Measurements from ENCODE around the gene CBX8.
"Not testable (repeated sequence)": the region's sequence is repeated elsewhere in the genome, so short reads cannot be mapped to it uniquely, and the experiment has no call there.

Gene CBX8

DNA sequence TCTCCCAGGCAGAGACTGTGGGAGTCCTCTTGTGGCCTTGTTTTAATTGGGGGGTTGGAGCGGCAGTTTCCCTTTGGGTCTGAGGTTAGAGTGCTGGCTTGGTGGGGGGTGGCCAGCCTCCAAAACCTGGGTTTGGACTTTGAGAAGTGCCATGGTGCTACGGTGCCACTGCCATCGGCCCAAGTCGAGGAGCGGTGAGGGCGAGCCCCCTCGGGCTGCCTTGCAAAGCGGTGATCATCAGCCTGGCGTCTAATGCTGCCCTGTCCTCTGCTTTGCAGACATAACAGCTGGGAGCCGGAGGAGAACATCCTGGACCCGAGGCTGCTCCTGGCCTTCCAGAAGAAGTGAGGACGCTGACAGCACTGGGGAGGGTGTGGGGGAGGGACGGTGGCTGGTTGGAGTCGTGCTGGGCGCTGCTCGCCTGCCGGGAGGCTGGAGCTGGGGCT lies 17.8 kb downstream of the CBX8 start:
- no peak for DNase-seq (ENCODE audit: low spot score)

- no peak for DNase-seq (ENCODE audit: low spot score)
Observed at GRCh38 chr17:79778504-79779083, 18.3 kb downstream of the CBX8 start.

GRCh38 chr17:79777894-79778503 lies 18.9 kb downstream of the CBX8 start, which contains the start of gene CBX2:
TSS of gene CBX2 (plus strand) at chr17:79778148. CDS start at chr17:79778236, 88 bp downstream.
- peak; percentile 94 for DNase-seq (ENCODE audit: low spot score)

DNA sequence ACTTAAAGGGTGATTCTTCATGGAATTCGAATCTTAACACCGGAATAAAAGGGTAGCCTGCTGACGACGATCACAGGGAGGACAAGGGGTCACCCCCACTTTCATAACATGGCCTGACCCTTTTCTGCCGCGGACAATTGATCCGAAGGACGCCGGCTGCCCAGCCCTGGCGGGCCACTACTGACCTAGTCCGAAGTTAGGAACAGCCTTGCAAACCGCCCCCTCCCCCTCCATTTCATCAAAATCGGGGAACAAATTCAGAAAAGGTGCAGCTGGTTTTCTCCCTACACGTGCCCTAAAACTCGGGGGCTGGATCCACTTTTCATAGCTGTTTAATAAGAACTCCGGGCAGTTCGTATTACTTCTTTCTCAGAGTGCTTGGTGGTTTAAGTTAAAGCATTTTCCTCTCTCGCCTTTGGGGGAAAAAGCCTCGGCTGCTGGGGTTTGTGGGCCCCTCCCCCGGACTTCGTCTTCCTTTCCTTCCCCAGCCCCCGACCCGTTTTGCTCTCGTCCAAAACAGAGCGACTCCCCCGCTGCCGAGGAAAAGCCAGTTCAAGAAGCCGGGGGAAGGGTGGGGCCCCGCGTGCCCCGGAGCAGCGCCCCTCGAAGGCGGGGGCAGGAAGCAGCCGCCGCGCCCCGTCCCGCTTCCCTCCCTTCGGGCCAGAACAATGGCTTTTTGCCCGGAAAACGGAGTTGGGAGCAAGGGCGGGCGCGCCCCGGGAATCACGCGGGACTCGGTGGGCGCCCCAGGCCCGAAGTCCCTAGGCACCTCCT lies 19.6 kb downstream of the CBX8 start:
- peak; percentile 76 for DNase-seq (ENCODE audit: low spot score)

DNA sequence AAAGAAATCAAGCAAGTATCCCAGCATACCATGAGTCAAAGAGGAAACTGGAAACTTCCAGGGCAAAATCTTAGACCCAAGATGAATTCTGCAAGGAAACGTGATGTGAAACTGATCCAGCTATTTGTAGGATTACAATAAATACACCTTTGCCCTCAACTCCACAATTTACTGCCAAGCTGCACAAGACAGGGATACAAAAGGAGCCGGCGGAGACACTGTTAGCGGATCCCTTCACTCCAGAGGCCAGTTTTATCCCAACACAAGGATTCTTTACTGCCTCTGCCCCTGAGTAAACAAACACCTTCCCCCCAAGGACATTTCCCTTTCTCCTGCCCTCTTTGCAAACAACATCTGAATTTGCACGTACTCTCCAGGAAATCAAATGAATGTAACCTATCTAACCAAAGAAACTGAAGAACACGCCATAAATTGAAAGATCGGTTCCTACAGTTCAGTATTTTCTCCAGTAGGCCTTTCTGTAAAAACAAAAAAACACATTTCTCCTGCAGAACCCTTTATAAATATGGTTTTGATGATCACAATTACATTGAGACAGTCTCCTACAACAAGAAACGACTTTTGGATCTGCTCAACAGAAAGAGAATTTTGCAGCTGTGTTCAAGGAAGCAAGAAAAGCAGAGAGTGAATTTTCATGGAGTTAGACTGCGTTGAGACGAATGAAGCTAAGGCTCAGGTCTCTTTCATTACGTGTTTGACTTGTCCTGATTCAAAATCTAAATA lies 20.3 kb downstream of the CBX8 start:
- no peak for DNase-seq (ENCODE audit: low spot score)

DNA sequence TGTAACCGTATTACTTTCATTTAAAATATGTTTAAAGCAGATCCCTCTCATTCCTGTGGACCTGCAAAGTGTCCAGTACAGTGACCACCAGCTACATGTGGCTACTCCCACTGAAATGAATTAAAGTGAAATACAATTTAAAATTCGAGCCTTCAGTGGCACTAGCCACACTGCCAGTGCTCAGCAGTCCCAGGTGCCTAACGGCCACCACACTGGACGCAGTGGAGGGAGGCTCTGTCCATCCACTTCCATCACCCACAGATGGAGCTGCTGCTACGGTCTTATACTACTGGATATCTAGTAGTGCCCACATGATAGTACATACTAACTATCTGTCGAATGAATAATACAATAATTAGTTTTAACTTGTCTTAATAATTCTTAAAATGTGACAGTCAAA lies 21.2 kb downstream of the CBX8 start:
- no peak for DNase-seq (ENCODE audit: low spot score)

DNA sequence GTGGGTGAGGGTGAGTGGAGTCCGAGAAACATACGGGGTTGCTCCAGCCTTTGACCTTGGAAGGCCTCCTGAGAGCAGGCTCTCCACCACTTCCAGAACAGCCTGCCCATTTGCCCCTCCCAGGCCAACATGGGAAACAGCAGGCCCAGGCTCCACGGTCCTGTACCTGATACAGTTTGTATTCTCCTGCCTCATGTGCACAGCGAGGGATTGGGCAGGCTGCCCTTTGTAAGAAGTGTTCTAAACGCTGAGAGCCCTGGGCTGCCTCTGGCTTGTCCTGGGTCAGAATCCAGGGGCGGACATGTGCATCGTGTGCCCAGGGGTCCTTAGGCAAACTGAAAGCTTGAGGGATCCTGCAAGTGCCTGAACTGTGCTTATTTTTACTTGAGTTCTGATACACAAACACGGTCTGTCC lies 22.3 kb downstream of the CBX8 start:
- no peak for DNase-seq (ENCODE audit: low spot score)

GRCh38 chr17:79772726-79773125 lies 24.2 kb downstream of the CBX8 start:
- not testable (repeated sequence) for DNase-seq (ENCODE audit: low spot score)

- DNase-seq (ENCODE audit: low spot score): no peak
Observed at GRCh38 chr17:79771276-79771675, 25.6 kb downstream of the CBX8 start.

DNA sequence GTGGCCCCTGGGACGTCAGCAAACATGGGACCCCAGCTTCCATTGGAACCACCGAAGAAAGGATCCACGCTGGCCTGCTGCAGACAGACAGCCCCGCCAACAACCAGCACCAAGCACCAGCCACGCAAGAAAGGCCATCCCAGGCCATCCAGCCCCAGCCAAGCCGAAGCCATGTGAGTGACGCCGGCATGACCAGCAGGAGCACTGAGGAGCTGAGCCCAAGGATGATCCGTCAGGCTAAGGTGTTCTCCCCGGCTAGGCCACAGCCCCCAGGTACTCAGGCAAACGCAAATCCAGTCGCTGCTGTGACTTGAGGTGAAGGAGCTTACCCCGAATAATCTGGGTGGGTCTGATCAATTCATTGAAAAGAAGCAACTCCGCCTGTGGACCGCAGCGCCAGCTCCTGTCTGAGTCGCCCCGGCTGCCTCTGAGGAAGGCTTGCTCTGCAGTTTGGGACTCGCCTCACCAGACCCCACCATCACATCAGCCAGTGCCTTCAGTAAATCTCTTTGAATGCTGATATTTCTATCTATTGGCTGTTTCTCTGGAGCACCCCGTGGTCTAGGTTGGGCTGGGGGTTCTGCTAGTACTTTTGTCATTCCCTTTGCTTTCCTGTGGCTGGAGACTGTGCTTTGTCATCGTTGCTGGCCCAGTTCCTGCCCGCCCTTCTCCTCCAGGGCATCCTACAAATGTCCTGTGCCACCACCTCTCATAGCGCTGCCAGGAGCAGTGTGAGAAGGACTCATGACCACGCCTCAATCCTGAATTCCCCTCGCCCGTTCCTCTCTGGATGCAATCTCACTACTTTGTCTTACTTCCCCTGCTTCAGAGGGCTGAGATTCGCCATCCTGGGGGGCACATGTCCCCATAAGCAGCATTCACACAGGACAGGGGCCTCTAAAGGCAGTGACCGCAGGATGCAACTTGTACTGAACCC lies 27.0 kb downstream of the CBX8 start:
- DNase-seq (ENCODE audit: low spot score): no peak

DNA sequence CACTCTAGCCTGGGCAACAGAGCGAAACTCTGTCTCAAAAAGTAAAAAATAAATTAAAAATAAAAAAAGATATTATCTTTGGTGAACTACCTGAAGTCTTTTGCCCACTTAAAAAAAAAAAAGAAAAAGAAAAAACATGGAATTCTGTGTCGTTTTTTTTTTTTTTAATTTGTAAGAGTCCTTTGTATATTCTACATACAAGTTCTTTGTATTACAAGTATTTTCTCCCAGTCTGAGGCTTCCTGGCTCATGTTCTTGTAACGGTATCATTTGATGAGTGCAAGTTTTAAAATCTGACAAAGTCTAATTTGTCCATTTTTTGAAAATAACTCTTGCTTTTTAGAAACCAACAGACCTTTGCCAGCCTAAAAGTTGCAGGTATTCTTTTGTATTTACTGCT lies 31.2 kb downstream of the CBX8 start:
- no peak for DNase-seq (ENCODE audit: low spot score)

GRCh38 chr17:79761894-79762589 lies 34.8 kb downstream of the CBX8 start:
- DNase-seq (ENCODE audit: low spot score): no peak

DNA sequence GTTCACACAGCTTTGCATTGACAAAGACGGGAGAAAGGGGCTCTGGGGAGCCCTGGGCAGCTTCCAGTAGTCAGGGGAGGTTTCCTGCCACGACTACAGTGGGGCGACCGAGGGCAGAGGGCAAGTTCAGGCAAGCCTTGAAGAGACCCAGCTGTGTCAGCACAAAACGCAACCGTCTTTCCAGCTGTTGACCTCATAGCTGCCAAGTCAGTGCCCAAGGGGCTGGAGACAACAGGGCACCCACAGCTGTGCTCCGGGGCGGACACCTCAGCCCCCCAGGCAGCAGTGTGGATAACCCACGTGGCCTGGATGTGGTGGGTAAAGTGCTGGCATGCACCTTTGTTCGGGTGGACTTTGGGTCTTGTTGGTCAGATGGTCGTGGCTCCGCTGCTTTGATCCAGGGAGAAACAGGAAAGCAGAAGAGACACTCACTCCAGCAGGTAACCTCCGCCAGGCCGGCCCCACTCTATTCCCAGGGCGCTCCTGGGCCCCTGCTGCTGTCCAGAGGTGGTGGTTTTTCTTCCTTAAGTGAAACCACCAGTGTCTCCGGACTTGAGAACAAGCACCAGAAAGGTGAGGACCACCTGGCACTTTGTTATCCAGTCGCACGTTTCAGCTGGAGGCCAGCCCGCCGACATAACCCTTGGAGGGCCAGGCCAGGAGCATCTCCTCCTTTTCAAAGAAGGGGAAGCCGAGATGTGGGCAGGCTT lies 36.5 kb downstream of the CBX8 start:
- DNase-seq (ENCODE audit: low spot score): no peak

- no peak for DNase-seq (ENCODE audit: low spot score)
Observed at GRCh38 chr17:79758271-79758670, 38.6 kb downstream of the CBX8 start.

- DNase-seq (ENCODE audit: low spot score): no peak
Observed at GRCh38 chr17:79757140-79757745, 39.6 kb downstream of the CBX8 start.

GRCh38 chr17:79755591-79755990 lies 41.3 kb downstream of the CBX8 start:
- no peak for DNase-seq (ENCODE audit: low spot score)

DNA sequence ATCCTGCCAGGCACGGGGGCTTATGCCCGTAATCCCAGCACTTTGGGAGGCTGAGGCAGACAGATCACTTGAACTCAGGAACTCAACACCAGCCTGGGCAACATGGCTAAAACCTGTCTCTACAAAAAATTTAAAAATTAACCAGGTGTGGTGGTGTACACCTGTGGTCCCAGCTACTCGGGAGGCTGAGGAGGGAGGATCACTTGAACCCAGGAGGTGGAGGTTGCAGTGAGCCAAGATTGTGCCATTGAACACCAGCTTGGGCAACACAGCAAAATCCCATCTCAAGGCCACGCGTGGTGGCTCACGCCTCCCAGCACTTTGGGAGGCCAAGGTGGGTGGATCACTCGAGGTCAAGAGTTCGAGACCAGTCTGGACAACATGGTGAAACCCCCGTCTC lies 42.0 kb downstream of the CBX8 start:
- not testable (repeated sequence) for DNase-seq (ENCODE audit: low spot score)

DNA sequence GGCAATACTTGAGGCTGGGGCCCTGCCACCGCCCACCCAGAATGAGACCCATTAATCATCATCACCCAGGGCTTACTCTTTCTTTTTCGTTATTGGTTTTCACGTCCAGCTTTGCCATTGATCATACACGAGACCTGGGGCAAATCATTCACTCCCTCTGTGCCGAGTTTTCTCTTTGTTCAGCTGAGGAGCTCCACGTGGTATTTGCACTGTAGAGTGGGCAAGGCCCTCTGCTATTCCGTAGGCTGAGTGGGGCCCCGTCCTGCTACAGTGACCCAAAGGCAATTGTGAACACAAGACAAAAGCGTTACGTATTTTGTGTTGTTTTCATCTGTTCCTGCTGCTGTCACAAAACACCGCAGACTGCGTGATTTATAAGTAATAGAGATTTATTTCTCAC lies 42.5 kb downstream of the CBX8 start:
- no peak for DNase-seq (ENCODE audit: low spot score)

DNA sequence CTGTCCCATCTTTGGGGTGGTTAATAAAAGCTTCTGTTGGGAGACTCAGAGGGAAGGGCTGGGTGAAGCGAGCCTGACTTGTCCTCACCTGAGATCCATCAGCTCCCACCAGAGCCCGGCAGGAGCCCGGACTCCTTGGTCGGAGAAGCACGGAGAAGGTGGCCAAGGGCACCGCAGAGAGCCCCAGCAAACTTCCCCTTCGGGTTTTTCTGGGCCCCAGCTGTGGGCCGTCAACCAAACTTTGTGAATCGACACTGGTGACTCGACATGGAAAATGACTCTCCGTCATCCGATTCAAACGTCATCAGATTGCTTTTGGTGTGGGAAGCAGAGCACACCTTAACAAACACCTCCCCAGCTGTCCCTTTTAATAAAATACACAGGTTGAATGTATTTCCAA lies 44.7 kb downstream of the CBX8 start:
- no peak for DNase-seq (ENCODE audit: low spot score)

Data from HuH-7 (cell line).